Measurements from ENCODE around the gene MED1.

GRCh38 chr17:39364236-39365025 lies 86.6 kb downstream of the MED1 start:
- TF ChIP-seq, protein P1, sequence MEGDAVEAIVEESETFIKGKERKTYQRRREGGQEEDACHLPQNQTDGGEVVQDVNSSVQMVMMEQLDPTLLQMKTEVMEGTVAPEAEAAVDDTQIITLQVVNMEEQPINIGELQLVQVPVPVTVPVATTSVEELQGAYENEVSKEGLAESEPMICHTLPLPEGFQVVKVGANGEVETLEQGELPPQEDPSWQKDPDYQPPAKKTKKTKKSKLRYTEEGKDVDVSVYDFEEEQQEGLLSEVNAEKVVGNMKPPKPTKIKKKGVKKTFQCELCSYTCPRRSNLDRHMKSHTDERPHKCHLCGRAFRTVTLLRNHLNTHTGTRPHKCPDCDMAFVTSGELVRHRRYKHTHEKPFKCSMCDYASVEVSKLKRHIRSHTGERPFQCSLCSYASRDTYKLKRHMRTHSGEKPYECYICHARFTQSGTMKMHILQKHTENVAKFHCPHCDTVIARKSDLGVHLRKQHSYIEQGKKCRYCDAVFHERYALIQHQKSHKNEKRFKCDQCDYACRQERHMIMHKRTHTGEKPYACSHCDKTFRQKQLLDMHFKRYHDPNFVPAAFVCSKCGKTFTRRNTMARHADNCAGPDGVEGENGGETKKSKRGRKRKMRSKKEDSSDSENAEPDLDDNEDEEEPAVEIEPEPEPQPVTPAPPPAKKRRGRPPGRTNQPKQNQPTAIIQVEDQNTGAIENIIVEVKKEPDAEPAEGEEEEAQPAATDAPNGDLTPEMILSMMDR (IDR thresholded peaks at IDR 0.05), result no peak
- TF ChIP-seq POLR2A (IDR thresholded peaks at IDR 0.05), result no peak

Data from right lobe of liver (tissue), 4 donors.